Hematopoietic multipotent progenitor cell (in vitro differentiated cells): ENCODE data around the gene LAIR1. TPM values are rescaled to one million over a fixed set of nuclear protein-coding genes. Genes with fewer than 3 reads are reported as not detected.

Experiments
- DNase-seq, 3 donors: peaks; one replicate each; pipeline ENCODE4 v3.0.0-alpha.2; 2011 to 2015; ENCODE audit warnings: low read depth in 2 of 3, low spot score in 2 of 3
- total RNA-seq: library from RNA; depleted of rRNA; stranded (reverse); fragments of >200 nt; gene quantifications from one replicate; pipeline ENCODE4 v1.2.3, GENCODE V29; 2012

The LAIR1 gene
- total RNA-seq, 1 donor, result 166 TPM

GRCh38 chr19:54319892-54320670 is 44.6 kb downstream of the LAIR1 start:
- DNase-seq, result no peak

- DNase-seq, result peak in 1 of 3 donors; percentile 43
Observed at GRCh38 chr19:54319049-54319448, 45.7 kb downstream of the LAIR1 start.

- no peak for DNase-seq
Observed at GRCh38 chr19:54317965-54318240, 46.8 kb downstream of the LAIR1 start.

GRCh38 chr19:54317108-54317964 is 47.4 kb downstream of the LAIR1 start:
- no peak for DNase-seq

- no peak for DNase-seq
Observed at GRCh38 chr19:54316746-54317107, 48.0 kb downstream of the LAIR1 start.

GRCh38 chr19:54315956-54316355 is 48.8 kb downstream of the LAIR1 start:
- no peak for DNase-seq

GRCh38 chr19:54312436-54313377 is 52.0 kb downstream of the LAIR1 start, which contains the start of gene LILRA5:
Gene LILRA5 (minus strand): TSS chr19:54313166. CDS start chr19:54313019, 147 bp downstream.
- peak in 1 of 3 donors; percentile 76 for DNase-seq

GRCh38 chr19:54312011-54312410 is 52.7 kb downstream of the LAIR1 start:
- DNase-seq, result no peak

- DNase-seq, result no peak
Observed at GRCh38 chr19:54311486-54311885, 53.2 kb downstream of the LAIR1 start.

- no peak for DNase-seq
Observed at GRCh38 chr19:54310543-54310942, 54.2 kb downstream of the LAIR1 start.

- DNase-seq, result no peak
Observed at GRCh38 chr19:54309811-54310210, 54.9 kb downstream of the LAIR1 start.

GRCh38 chr19:54307389-54308020 is 57.2 kb downstream of the LAIR1 start:
- no peak for DNase-seq

- no peak for DNase-seq
Observed at GRCh38 chr19:54305141-54305540, 59.6 kb downstream of the LAIR1 start.

- DNase-seq, result peak in 2 of 3 donors; percentile 60 to 79
Observed at GRCh38 chr19:54302257-54302656, 62.5 kb downstream of the LAIR1 start.

Other genes starting within 250 kb of the LAIR1 start
- 14.3 TPM for gene TFPT, start 249.3 kb downstream of the LAIR1 start, total RNA-seq
- 77.0 TPM for gene PRPF31, start 249.2 kb downstream of the LAIR1 start, total RNA-seq
- gene CNOT3, start 227.2 kb downstream of the LAIR1 start, total RNA-seq, result 20.2 TPM
- gene LENG1, start 205.2 kb downstream of the LAIR1 start, total RNA-seq, result 4.8 TPM
- gene TMC4, start 191.8 kb downstream of the LAIR1 start, total RNA-seq, result under 0.01 TPM
- gene MBOAT7, start 175.4 kb downstream of the LAIR1 start, total RNA-seq, result 270 TPM
- gene TSEN34, start 173.6 kb downstream of the LAIR1 start, total RNA-seq, result 80.0 TPM
- 4,994 TPM for gene RPS9, start 164.1 kb downstream of the LAIR1 start, total RNA-seq
- gene LILRB3, start 141.9 kb downstream of the LAIR1 start, total RNA-seq, result 1.1 TPM
- 0.27 TPM for gene LILRA6, start 122.1 kb downstream of the LAIR1 start, total RNA-seq
- gene LILRB5, start 107.7 kb downstream of the LAIR1 start, total RNA-seq, result under 0.01 TPM
- 3.8 TPM for gene LILRB2, start 83.8 kb downstream of the LAIR1 start, total RNA-seq
- gene LILRA5, start 51.8 kb downstream of the LAIR1 start, total RNA-seq, result 3.8 TPM
- gene LILRA4, start 25.8 kb downstream of the LAIR1 start, total RNA-seq, result 0.27 TPM
- 0.81 TPM for gene TTYH1, start 50.5 kb upstream of the LAIR1 start, total RNA-seq
- 170 TPM for gene LENG8, start 84.3 kb upstream of the LAIR1 start, total RNA-seq
- gene LENG9, start 98.8 kb upstream of the LAIR1 start, total RNA-seq, result 10.8 TPM
- 0.54 TPM for gene CDC42EP5, start 108.4 kb upstream of the LAIR1 start, total RNA-seq
- not detected for gene LAIR2, start 137.9 kb upstream of the LAIR1 start, total RNA-seq
- 12.9 TPM for gene LILRA2, start 208.9 kb upstream of the LAIR1 start, total RNA-seq
- gene LILRA1, start 228.7 kb upstream of the LAIR1 start, total RNA-seq, result 2.7 TPM